ENCODE measurements around the gene FBXO34. TPM values are rescaled to one million over a fixed set of nuclear protein-coding genes. Genes with fewer than 3 reads are reported as not detected.

Gene FBXO34, protein sequence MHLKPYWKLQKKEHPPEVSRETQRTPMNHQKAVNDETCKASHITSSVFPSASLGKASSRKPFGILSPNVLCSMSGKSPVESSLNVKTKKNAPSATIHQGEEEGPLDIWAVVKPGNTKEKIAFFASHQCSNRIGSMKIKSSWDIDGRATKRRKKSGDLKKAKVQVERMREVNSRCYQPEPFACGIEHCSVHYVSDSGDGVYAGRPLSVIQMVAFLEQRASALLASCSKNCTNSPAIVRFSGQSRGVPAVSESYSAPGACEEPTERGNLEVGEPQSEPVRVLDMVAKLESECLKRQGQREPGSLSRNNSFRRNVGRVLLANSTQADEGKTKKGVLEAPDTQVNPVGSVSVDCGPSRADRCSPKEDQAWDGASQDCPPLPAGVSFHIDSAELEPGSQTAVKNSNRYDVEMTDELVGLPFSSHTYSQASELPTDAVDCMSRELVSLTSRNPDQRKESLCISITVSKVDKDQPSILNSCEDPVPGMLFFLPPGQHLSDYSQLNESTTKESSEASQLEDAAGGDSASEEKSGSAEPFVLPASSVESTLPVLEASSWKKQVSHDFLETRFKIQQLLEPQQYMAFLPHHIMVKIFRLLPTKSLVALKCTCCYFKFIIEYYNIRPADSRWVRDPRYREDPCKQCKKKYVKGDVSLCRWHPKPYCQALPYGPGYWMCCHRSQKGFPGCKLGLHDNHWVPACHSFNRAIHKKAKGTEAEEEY
- total RNA-seq (2014; rRNA removed; shearing (Covaris generic)), result 9.4 and 10.0 TPM in 2 replicates

DNA sequence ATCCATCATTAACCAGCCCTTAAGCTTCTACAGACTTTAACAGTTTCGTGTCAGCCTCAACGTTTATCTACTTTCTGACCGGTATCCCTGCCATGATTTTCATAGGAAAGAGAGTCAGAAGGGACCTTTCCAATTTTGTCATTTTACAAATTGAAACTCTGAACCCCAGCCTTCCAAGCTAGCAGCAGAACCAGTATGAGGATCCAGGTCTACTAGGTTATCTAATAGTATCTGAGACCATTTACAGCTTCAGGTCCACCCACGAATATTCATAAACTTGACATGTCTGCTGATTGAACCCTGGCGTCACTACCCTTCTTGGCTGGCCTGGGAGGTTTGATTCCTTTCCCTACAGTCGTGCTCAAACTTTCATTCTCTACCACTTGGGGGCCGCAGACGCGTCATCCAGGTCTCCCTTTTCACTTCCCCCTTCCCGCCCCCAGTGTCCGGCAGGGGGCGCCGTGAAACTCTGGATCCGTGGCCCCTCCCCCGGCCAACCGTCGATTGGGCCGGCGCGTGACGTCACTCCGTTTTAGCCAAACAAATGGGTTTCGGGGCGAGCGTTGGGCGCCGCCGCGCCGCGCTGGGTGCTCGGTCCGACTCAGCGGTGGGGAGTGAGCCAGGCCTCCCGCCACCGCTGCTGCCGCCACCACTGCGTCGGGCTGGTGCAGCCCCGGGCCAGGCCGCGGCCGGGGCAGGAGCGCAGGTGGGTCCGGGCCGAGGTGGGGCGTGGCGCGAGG lies at the start of gene FBXO34:
TSS of gene FBXO34 (plus strand) at position 590 of the 740 bp plus-strand sequence. CDS start 78,970 bp downstream, outside the sequence.

Small RNAs within 50 kb of the gene (small RNA-seq; reads per million reads assigned to genes)
- gene AL356801.1, result not detected

Other genes with a start within 250 kb of the FBXO34 start
- gene WDHD1, start 244.3 kb upstream of the FBXO34 start, total RNA-seq (2014; rRNA removed; shearing (Covaris generic)), result 8.0 and 9.5 TPM in 2 replicates
- gene SOCS4, start 244.2 kb upstream of the FBXO34 start, total RNA-seq (2014; rRNA removed; shearing (Covaris generic)), result 7.5 TPM in 2 replicates
- 29.2 and 32.9 TPM in 2 replicates for gene MAPK1IP1L, start 219.8 kb upstream of the FBXO34 start, total RNA-seq (2014; rRNA removed; shearing (Covaris generic))
- 68.3 and 69.3 TPM in 2 replicates for gene LGALS3, start 142.2 kb upstream of the FBXO34 start, total RNA-seq (2014; rRNA removed; shearing (Covaris generic))
- gene DLGAP5, start 79.8 kb upstream of the FBXO34 start, total RNA-seq (2014; rRNA removed; shearing (Covaris generic)), result 22.5 and 27.4 TPM in 2 replicates
- gene ATG14, start 140.4 kb downstream of the FBXO34 start, total RNA-seq (2014; rRNA removed; shearing (Covaris generic)), result 6.3 and 7.9 TPM in 2 replicates
- gene TBPL2, start 169.2 kb downstream of the FBXO34 start, total RNA-seq (2014; rRNA removed; shearing (Covaris generic)), result not detected in 2 replicates

All from A375 (cell line).